HG02970 (cell line): ENCODE results near the gene KCTD16.

Source experiments
- ATAC-seq: cut with Tn5 transposase; IDR thresholded peaks from one replicate; pipeline ENCODE4 v1.9.1; 2021; ENCODE audit warnings: mild to moderate bottlenecking, moderate library complexity, moderate number of reproducible peaks; ENCODE audit not compliant: unreplicated experiment, low FRiP score

KCTD16 gene

DNA sequence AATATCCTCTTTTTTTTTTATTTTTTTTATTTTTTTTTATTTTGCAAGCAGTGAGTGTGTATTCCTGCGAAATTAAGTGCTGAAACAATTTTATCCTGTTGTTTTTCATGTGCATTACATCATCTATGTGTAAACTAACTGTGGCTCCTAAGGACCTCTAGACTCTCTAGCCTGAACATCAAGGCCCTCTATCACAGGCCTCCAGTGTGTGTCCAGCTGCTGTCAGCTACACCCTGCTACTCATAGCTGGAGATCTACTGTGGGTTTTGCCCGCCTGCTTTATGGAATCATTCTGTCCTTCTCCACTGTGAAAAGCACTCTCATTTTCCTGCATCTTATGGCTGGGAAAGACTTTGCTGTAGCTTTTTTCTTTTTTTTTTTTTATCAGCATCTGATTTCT, 157.8 kb downstream of the KCTD16 start:
- ATAC-seq: no peak

DNA sequence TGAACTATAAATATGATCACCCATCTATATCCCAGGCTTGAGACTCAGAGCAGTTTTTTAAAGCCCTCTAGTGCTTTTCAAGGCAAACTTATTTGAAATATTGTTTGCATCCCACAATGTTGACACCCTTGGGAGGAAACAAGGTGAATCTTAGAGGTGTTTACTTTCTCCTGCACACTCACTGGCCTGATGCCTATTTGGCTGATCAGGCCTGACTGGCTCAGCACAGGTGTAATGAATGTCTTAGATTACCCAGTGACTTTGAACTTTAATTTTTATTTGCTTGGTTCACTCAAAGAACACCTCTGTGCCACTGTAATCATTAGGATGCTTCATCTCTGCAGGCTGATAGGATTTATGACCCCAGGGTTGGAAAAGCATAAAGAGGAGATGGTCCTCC, 158.3 kb downstream of the KCTD16 start:
- no peak for ATAC-seq

DNA sequence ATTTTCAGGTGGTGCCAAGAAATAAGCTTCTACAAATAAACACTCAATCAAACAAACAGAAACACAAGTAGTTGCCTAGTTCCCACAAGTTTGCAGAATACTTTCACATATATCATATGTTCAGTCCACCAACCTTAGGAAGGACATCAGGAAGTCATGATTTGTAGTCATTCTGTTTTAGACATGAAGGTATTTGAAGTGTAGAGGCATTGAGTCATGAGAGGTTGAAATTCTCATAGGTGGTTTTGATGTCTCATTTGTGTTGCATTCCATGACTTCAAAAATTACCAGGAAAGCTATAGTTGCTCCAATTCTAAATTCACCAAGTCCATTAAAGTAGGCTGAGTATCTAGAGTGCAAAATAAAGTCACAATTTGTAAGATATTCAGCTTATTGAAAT, 159.0 kb downstream of the KCTD16 start:
- ATAC-seq: no peak

DNA sequence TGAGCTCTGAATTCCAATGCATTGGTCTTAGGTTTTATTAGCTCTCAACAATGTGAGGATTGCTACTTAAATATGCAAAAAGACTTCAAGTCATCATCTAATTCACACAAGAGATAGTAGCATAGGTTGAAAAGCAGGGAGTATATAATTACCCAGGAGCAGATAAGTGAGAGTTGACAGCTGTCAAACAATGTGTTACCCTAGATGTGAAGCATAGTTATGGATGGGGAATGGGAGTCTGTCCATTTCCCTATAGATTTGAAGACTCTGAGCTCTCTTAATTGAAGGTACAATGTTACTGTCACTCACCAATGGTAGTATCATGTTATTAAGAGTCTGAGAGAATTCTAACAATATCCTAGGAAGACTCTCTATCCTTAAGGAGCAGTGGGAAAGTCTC, 160.7 kb downstream of the KCTD16 start:
- ATAC-seq: no peak

DNA sequence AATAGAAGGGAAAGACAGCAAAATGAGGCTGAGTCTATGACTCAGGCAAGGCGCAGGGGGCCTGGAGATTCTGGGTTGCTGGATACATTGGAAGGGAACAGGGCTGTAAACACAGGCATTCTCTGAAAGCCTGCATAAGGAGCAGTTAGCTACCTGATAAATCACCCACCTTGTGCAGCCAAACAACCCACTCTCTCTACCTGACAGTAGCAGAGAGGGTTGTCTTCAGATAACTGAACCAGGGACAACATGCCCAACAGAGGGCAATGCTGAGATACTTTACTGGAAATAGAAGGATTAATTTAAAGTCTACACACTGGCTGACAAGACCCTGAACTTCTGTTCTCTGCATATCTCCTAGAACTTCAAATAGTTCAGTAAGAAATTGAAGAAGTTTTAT, 161.6 kb downstream of the KCTD16 start:
- no peak for ATAC-seq

DNA sequence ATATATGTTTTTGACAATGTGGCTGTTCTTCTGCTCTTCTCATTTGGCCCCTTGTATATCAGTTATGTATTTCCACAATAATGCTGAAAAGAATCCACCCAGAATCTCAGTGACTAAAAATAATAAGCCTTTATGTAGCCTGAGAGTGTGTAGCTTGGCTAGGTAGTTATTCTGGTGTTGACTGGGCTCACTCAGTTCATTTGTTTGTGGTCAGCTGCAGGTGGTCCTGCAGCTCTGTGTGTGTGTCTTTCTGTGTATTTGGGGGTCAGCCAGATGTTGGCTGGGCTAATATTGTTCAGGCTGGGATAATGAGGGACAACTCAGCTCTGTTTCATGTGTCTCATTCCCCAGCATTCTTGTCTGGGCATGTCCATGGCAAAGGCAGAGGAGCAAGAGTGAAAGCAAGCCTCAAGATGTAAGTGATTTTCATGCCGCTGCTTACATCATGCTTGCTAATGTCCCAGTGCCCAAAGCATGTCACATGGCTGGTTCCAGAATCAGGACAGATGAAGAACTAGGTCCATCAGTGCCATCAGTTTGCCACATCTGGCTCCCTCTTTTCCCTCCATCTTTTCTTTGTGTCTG, 162.8 kb downstream of the KCTD16 start:
- no peak for ATAC-seq

DNA sequence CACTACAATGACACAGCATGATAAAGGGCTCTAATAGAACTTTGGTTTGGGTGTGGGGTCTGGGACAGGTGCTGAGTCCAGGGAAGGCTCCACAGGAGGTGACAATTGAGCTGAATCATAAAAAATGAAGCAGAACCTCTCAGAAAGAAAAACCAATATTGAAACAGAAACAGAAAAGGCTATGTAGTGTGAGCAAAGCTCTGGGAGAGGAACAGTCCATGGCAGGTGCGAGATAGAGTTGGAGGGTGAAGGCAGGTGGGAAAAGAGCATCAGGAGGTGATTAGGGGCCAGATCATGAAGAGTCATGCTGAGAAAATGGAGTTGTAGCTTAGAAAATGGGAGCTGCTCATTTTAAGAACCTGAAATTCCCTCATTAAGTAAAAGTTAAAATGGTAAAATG, 164.9 kb downstream of the KCTD16 start:
- peak; percentile 46 for ATAC-seq

DNA sequence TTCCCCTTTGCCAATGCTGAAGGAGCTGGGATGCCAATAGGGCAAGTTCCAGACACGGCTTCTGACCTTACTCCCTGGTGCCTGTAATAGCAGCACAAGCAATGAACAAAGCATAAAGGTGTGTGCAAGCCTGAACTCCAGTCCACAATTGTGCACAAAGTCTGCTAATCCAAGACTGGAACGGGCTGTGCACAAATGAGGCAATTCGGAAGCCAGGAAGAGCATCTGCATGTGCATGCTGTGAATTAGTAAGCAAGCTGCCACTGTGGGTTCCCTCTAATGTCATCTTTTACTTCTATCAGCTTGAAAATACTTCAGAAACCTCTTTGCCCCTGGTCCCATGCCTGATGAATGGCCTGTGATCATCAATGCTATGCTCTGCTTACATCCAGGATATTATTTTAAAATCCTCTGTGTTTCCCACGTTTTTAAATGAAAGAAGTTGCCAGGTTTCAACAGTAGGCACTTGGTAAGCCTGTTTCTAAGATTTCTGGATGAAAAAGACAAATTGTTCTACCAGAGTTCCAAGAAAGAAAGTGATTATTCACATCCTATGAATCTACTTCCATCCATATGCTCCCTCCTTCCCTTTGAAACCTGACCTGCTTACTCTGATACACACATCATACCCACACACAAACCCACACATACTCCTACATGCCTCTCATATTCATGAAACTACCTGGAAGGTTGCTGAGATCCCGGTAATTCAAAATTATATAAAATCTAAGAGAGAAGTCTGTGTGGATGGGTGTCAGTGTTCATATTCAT, 165.7 kb downstream of the KCTD16 start:
- ATAC-seq: no peak

DNA sequence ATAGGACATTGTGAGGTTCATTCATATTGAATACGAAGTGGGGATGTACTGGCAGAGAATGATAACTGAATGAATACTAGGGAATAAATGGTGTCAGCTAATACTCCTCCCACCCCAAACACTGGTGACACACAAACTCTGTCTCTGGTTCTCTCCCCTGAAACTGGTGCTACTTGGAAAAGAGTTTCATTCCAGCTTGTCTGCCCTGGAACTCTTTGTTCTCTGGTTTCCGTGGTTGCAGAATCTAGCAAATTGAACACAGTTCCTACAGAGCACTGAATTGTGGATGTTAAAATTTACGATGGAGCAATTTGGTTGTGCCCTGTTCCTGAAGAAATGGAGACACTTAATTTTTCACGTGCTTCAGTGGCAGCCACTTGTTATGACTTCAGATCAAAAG, 181.7 kb downstream of the KCTD16 start:
- ATAC-seq: no peak

DNA sequence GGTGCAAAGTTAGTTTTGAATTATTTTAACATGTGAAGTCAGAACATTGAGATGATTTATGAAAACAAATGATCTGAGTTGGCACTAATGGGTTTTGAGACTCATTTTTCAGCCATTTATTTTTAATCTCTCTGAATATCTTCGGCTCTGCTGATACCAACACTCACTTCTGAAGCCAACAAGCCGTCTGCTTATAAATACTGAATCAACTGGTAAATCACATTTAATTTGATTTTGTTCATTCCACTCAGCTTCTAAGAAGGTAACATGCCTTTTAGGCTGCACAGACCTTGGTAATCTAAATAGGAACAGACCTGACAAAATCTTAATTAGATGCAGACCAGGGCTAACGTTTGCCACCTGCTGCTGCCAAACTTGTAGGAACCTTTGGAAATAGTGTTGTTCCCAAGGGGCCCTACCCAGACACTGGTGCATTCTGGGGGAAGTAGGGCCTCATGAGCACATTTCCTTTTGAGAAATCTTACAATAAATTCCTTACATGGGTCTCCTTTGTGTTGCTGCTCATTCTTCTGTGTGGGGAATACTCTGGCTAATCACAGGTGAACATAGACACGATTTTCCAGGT, 182.2 kb downstream of the KCTD16 start:
- ATAC-seq: no peak

DNA sequence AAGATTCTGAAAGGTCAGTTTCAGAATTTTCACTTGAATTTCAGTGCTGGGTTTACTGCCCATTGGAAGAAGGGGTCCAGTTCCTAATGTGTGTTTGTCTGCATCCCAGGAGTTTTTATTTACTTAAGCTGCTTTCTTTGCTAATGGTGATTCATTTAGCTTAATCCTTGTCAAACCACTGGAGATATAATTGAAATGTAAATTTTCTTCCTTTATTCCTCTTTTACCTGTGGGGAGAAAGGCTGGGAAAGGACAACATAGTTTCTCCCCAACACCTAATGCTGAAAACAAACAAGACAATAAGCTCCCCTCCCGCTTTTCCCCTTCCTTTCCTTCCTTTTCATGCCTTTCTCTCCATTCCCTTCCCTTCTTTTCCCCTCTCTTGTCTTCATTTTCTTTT, 185.8 kb downstream of the KCTD16 start:
- ATAC-seq: no peak

DNA sequence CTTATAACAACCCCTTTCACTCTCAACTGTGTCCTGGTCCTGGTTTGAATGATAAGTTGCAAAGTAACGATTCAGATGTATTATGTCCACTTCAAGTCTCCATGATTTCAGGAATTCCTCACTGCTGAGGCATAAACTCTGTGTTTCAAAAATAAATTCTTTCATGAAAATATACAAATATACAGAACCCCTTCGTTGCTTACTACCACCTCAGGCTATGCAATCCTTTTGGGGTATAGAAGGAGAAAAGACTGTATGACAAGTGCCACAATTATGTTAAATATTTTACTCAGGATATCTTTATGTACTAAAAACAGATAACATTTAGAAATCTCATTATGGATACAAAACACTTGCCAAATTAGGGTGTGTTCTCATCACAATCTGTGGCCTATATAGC, 190.7 kb downstream of the KCTD16 start:
- ATAC-seq: no peak

DNA sequence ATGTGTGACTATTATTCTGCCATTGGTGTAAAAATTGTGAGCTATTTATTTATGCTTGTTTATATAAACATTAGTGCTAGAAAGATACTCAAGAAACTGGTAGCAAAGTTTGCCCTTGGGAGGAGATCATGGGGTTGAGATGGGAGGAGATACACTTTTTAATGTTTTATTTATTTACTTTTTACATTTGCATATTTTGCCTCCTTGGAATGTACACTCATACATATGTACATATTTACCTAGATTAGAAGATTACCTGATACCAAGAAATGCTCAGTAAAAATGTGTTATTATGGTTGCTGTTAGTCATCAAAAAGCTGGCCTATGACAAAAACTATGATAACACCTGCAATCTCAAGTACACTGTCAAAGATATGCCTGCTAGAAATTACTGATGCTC, 195.2 kb downstream of the KCTD16 start:
- no peak for ATAC-seq

DNA sequence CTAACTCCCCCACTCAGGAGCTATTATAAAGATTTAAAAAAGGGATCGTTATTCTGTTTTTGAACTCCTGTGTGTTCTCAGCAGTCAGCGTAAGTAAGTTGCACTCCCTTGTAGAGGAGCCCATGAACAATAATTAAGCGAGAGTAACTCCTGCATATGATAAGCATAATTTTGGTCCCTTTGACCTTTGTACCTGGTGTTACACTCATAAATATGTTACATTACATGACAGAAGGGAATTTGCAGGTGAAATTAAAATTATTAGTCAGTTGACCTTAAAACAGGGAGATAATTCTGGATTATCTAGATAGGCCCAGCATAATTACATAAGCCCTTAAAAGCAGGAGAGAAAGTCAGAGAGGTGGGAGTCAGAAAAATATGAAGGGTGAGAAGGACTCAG, 197.3 kb downstream of the KCTD16 start:
- ATAC-seq: no peak

DNA sequence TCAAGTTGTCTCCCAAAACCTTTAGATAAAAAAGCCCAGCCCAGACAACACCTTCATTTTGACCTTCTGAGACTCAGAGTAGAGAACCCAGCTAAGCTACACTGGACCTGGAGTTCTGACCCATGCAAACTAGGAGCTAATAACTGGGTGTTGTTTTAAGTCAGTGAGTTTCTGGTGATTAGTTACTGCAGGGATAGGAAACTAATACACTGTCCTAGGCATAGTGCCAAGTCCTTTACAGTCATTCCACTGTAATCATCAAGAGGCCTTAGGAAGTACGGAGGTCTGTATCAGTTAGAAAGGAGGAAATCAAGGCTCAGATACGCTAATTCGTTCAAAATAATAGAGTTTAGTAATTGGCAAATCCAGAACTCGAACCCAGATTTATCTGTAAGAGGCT, 197.9 kb downstream of the KCTD16 start:
- no peak for ATAC-seq

DNA sequence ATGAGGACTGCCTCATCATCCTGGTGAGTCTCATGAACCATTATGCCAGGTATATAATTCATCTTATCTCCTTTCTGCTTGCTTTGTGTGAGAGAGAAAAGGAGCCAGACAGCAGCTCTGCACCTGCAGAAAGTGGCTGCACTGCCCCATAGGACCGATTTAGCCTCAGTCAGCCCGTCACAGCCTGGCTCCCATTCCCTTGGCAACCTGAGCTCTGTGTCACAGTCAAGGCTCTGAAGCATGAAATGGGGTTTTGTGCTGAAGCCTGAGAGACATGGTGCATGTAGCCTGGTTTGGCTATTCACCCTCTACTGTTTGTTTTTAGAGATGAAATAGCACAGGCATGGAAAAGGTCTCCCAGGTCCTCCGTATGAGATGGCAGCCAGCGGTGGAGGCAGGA, 198.3 kb downstream of the KCTD16 start:
- ATAC-seq: no peak

DNA sequence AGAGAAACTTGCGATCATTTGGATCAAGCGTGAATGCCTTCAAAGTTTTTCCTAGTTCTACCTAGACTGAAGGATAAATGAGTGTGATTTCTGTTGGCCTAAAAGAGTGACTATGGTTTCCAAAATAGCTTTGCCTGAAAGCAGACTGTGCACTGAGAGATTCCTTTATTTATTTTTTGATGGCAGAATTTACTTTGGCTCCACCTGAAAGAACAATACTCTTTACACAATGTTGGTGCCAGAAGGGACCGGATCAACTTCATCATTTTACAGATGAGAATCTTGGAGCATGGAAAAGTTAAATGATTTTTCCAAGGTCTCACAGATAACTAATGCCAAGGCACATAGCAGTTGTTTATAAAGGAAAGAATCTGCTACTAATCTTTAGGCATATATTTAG, 199.6 kb downstream of the KCTD16 start:
- ATAC-seq: no peak

DNA sequence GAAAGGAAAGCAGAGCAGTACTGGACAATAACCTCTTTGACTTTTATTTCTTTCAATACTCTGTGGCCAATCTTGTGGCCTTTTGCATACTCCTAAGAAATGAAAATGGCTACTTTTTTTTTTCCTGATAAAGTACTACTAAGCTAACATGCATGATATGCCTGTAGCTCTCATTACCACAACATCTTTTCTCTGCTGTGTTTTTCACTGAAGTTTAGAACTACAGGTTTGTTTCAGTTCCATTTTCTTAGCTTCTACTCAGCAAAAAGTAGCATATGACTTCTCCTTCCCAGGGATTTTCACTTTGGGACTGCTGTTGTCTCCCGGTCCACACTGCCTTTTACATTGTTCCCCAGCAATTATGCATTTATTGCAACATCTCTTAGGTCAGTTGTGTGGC, 204.0 kb downstream of the KCTD16 start:
- ATAC-seq: no peak

DNA sequence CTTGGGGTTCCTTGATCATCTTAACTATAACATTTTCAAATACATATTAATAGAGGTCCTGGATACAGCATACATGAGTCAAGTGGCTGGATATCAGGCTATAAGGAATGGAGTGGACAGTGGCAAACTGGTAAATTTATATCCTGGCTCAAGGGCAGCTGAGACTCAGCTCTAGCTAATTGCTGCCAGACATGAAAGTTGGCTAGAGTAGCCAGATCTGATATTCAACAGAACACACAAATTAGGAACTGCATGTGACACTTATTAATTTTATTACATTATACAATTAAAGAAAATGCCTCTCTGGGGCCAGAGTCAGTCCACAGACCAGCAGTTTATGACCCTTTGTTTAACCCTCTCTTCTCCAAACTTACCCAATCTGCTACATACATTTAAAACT, 206.5 kb downstream of the KCTD16 start:
- ATAC-seq: no peak

DNA sequence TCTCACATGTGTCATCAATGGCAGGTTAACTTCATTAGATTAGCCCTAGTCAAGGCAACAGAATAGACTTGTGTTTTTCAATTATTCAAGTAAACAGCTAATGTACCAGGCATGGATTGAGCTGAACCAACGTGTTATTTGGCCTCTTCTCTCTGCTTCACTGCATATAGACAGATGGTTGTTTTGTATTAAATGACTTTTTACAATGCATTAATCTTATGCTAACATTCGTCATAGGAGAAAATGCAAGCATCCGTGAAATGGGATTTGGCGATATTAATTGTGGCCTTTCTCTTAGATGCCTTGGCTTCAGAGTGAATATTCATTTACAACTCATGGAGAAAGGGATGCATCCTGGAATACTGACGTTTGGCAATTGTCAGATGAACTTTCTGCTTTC, 208.0 kb downstream of the KCTD16 start:
- no peak for ATAC-seq

DNA sequence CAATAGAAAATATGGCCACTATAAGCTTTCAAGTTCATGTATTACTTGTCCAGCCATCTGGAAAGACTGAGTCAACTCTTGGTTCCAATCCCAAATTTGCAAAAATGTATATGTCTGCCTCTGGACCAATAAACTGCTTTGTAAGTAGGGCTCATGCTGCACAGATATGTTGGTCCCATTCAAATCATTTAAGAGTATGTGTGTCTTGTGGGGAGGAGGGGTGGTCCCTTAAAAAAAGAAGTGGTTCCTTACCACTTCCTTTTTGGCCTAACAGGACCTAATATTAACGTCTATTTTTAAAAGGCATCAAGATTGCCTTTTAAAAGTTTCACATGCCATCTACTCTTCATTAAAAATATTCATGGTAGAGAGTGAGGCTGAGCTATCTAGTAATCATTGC, 214.9 kb downstream of the KCTD16 start:
- no peak for ATAC-seq

DNA sequence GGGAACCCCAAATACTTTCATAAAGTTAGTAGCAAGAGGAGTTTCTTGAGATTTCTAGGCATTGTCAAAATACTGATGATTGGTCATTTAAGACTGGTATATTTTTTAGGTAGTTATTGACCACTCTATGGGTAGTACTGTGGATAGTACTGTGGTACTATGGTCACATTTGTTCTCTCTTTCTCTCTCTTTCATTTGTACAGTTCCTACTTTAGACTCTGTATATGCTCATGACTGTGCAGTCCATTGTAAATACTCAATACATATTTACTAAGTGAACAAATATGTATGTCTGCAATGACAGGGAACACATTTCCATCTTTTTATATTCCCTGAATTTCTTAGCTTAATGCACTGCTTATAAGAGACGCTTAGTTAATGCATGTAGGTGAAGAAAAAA, 215.6 kb downstream of the KCTD16 start:
- ATAC-seq: no peak
